Measurements from ENCODE around the gene PTPN13.
"Not testable (repeated sequence)": the region's sequence is repeated elsewhere in the genome, so short reads cannot be mapped to it uniquely, and the experiment has no call there.

PTPN13 gene

GRCh38 chr4:86653237-86653865 lies 59.2 kb downstream of the PTPN13 start:
- no peak for DNase-seq

GRCh38 chr4:86656781-86657180 lies 62.7 kb downstream of the PTPN13 start:
- DNase-seq, result not testable (repeated sequence)

- DNase-seq, result no peak
Observed at GRCh38 chr4:86657382-86657781, 63.3 kb downstream of the PTPN13 start.

- no peak for DNase-seq
Observed at GRCh38 chr4:86657910-86658309, 63.8 kb downstream of the PTPN13 start.

GRCh38 chr4:86660401-86660800 lies 66.3 kb downstream of the PTPN13 start:
- DNase-seq, result no peak

- DNase-seq, result no peak
Observed at GRCh38 chr4:86661006-86661405, 66.9 kb downstream of the PTPN13 start.

- DNase-seq, result no peak
Observed at GRCh38 chr4:86661418-86661817, 67.3 kb downstream of the PTPN13 start.

- no peak for DNase-seq
Observed at GRCh38 chr4:86664959-86665358, 70.8 kb downstream of the PTPN13 start.

- no peak for DNase-seq
Observed at GRCh38 chr4:86670298-86670697, 76.2 kb downstream of the PTPN13 start.

- no peak for DNase-seq
Observed at GRCh38 chr4:86670756-86671155, 76.6 kb downstream of the PTPN13 start.

- no peak for DNase-seq
Observed at GRCh38 chr4:86675548-86675947, 81.4 kb downstream of the PTPN13 start.

- no peak for DNase-seq
Observed at GRCh38 chr4:86678796-86679195, 84.7 kb downstream of the PTPN13 start.

GRCh38 chr4:86679441-86679840 lies 85.3 kb downstream of the PTPN13 start:
- no peak for DNase-seq

GRCh38 chr4:86683167-86683566 lies 89.1 kb downstream of the PTPN13 start:
- DNase-seq, result no peak

- DNase-seq, result no peak
Observed at GRCh38 chr4:86683983-86684382, 89.9 kb downstream of the PTPN13 start.

GRCh38 chr4:86685401-86685800 lies 91.3 kb downstream of the PTPN13 start:
- DNase-seq, result no peak

GRCh38 chr4:86686741-86687140 lies 92.6 kb downstream of the PTPN13 start:
- no peak for DNase-seq

GRCh38 chr4:86688026-86688425 lies 93.9 kb downstream of the PTPN13 start:
- no peak for DNase-seq

GRCh38 chr4:86704601-86705000 lies 110.5 kb downstream of the PTPN13 start:
- DNase-seq, result no peak

GRCh38 chr4:86706923-86707597 lies 112.9 kb downstream of the PTPN13 start:
- no peak for DNase-seq

- no peak for DNase-seq
Observed at GRCh38 chr4:86717651-86718050, 123.5 kb downstream of the PTPN13 start.

GRCh38 chr4:86718152-86718551 lies 124.0 kb downstream of the PTPN13 start:
- DNase-seq, result no peak

- not testable (repeated sequence) for DNase-seq
Observed at GRCh38 chr4:86719149-86719548, 125.0 kb downstream of the PTPN13 start.

GRCh38 chr4:86720508-86721068 lies 126.5 kb downstream of the PTPN13 start:
- no peak for DNase-seq

- DNase-seq, result no peak
Observed at GRCh38 chr4:86721412-86721811, 127.3 kb downstream of the PTPN13 start.
